Endothelial cell of umbilical vein (primary cell): ENCODE measurements around the gene DCLK1. TPM values are rescaled to one million over a fixed set of nuclear protein-coding genes. Genes with fewer than 3 reads are reported as not detected.

ENCODE experiments used
- BruUV-seq: library from RNA; stranded (reverse); fragments of 400-500 nt; replicated peaks from 2 replicates; lab custom pipeline; 2021; lab: Mats Ljungman, UMichigan
- CTCF ChIA-PET: fragments of 300-600, 350-600 bp; sonication (Branson Sonifier 250); formaldehyde crosslinking; loops from one replicate; lab custom pipeline; 2021; ENCODE audit warnings: antibody characterized with exemption, inconsistent platforms; lab: Charles Lee
- POLR2A ChIA-PET: fragments of 300-600, 350-600 bp; sonication (Branson Sonifier 250); formaldehyde crosslinking; loops from one replicate; lab custom pipeline; 2021; ENCODE audit warnings: antibody characterized with exemption, inconsistent platforms; lab: Charles Lee
- DNase-seq: peaks from one replicate; pipeline ENCODE4 v3.0.0-alpha.2; 2011; ENCODE audit warnings: low read depth, low spot score
- FAIRE-seq: peaks from 2 replicates; lab custom pipeline; 2011; peaks lifted over from hg19 to GRCh38; lab: Jason Lieb, UNC
- H2AFZ ChIP-seq: 2 replicates; pipeline ENCODE4 v1.6.0; 2012; ENCODE audit warnings: low read depth, low read length, control low read depth, inconsistent platforms
- H3K27ac ChIP-seq: 2 replicates; pipeline ENCODE4 v1.5.1; 2011; ENCODE audit warnings: low read depth, mild to moderate bottlenecking, control low read depth, low read length, moderate library complexity; ENCODE audit not compliant: insufficient read depth
- H3K27me3 ChIP-seq, 2 experiments: 2 replicates each; pipeline versions ENCODE4 v1.6.0 to v1.6.1; 2011; ENCODE audit warnings: low read length in 2 of 2, mixed read lengths in 1 of 2; ENCODE audit not compliant: control insufficient read depth in 2 of 2, insufficient read depth in 2 of 2
- H3K36me3 ChIP-seq, 2 experiments: 2 replicates in 1 of 2; 3 replicates in 1 of 2; pipeline ENCODE4 v1.5.1; 2011; ENCODE audit warnings: low read length in 2 of 2, mild to moderate bottlenecking in 1 of 2, moderate library complexity in 1 of 2; ENCODE audit not compliant: control insufficient read depth in 2 of 2, insufficient read depth in 2 of 2; ENCODE audit errors: extremely low read depth in 1 of 2
- H3K4me1 ChIP-seq: 3 replicates; pipeline ENCODE4 v1.5.1; 2011; ENCODE audit warnings: mild to moderate bottlenecking, low read length; ENCODE audit not compliant: control insufficient read depth, insufficient read depth; ENCODE audit errors: extremely low read depth
- H3K4me2 ChIP-seq: 2 replicates; pipeline ENCODE4 v1.6.1; 2011; ENCODE audit warnings: low read length, control low read depth, mixed read lengths; ENCODE audit not compliant: insufficient read depth
- H3K4me3 ChIP-seq, 3 experiments: fragments of 200-600 bp in 1 of 3; sonication (generic), shearing (Covaris generic) in 1 of 3; replicated peaks in 1 of 3; 2 replicates each; pipeline ENCODE4 v1.5.1; 2011 to 2016; ENCODE audit warnings: control low read depth in 3 of 3, low read length in 3 of 3, mild to moderate bottlenecking in 2 of 3, inconsistent platforms in 1 of 3, low read depth in 1 of 3, moderate library complexity in 1 of 3; ENCODE audit not compliant: insufficient read depth in 1 of 3
- H3K79me2 ChIP-seq: 2 replicates; pipeline ENCODE4 v1.6.0; 2012; ENCODE audit warnings: low read length, inconsistent platforms; ENCODE audit not compliant: control insufficient read depth, insufficient read depth
- H3K9ac ChIP-seq: replicated peaks from 2 replicates; pipeline ENCODE3; 2011; ENCODE audit warnings: low read length, control low read depth; ENCODE audit not compliant: insufficient read depth; ENCODE audit errors: extremely low read depth
- H3K9me1 ChIP-seq: replicated peaks from 3 replicates; pipeline ENCODE4 v1.6.0; 2011; ENCODE audit warnings: mild to moderate bottlenecking, low read length; ENCODE audit not compliant: control insufficient read depth, insufficient read depth; ENCODE audit errors: extremely low read depth
- H3K9me3 ChIP-seq: replicated peaks from 2 replicates; pipeline ENCODE4 v1.5.1; 2012; ENCODE audit warnings: low read length, inconsistent platforms; ENCODE audit not compliant: control insufficient read depth, insufficient read depth
- H4K20me1 ChIP-seq: replicated peaks from 2 replicates; pipeline ENCODE3; 2011; ENCODE audit warnings: mild to moderate bottlenecking, low read length; ENCODE audit not compliant: control insufficient read depth, insufficient read depth; ENCODE audit errors: extremely low read depth
- FOS ChIP-seq: IDR thresholded peaks from 2 replicates; pipeline ENCODE4 v1.6.1; 2011; ENCODE audit warnings: mild to moderate bottlenecking, low read length, moderate library complexity, borderline replicate concordance; ENCODE audit not compliant: insufficient read depth
- GATA2 ChIP-seq: IDR thresholded peaks from 2 replicates; pipeline ENCODE4 v1.7.0; 2011; ENCODE audit warnings: low read depth, mild to moderate bottlenecking, moderate library complexity, mixed read lengths, low read length; ENCODE audit not compliant: insufficient read length, insufficient read depth
- JUN ChIP-seq: IDR thresholded peaks from 2 replicates; pipeline ENCODE4 v1.6.1; 2011; ENCODE audit warnings: borderline replicate concordance, low read depth; ENCODE audit not compliant: insufficient read length, insufficient read depth
- MYC ChIP-seq: IDR thresholded peaks from one replicate; pipeline ENCODE4 v1.6.1; 2011; ENCODE audit warnings: mild to moderate bottlenecking, low read depth, low read length
- POLR2A ChIP-seq: IDR thresholded peaks from 2 replicates; pipeline ENCODE4 v1.6.1; 2012; ENCODE audit warnings: low read depth, mild to moderate bottlenecking, control low read depth, low read length
- POLR2AphosphoS5 ChIP-seq: IDR thresholded peaks from 2 replicates; pipeline ENCODE4 v1.6.1; 2012; ENCODE audit warnings: low read depth, mild to moderate bottlenecking, control low read depth, low read length, moderate library complexity; ENCODE audit not compliant: insufficient read depth
- dilution Hi-C: fragments of 300-500 bp; cut with MboI; formaldehyde crosslinking; loops from one replicate; pipeline ENCODE4 v1.15.0; 2019; ENCODE audit warnings: low sequenced_read_pairs; ENCODE audit not compliant: extremely low pct_ligation_motif_present
- intact Hi-C: fragments of 100-400 bp; cut with micrococcal nuclease; formaldehyde crosslinking; loops from one replicate; pipeline ENCODE4 v1.10.0; 2022
- polyA plus RNA-seq, 4 experiments: library from polyadenylated mRNA; depleted of rRNA in 3 of 4; stranded (reverse) in 3 of 4; unstranded in 1 of 4; fragments of >200 nt; gene quantifications; 2 replicates each; pipeline versions ENCODE4 v1.2.1 to v1.2.3, GENCODE V29; 2011 to 2012; ENCODE audit warnings: missing spikeins in 1 of 4
- total RNA-seq: library from RNA; stranded (reverse); gene quantifications from 2 replicates; pipeline ENCODE4 v1.2.3, GENCODE V29; 2021
- TF ChIP-seq, protein P1 (sequence below): IDR thresholded peaks from 2 replicates; pipeline ENCODE4 v1.6.1; 2011; ENCODE audit not compliant: insufficient read depth, insufficient read length
- TF ChIP-seq, protein P2 (sequence below), 2 donors: IDR thresholded peaks; 1 replicate in 1 of 2; 2 replicates in 1 of 2; pipeline ENCODE4 v1.5.1; 2011; ENCODE audit warnings: low read length in 2 of 2, mild to moderate bottlenecking in 2 of 2, moderate library complexity in 2 of 2, control low read depth in 1 of 2, inconsistent platforms in 1 of 2, low read depth in 1 of 2; ENCODE audit not compliant: insufficient read depth in 1 of 2; ENCODE audit errors: extremely low read depth in 1 of 2

Gene DCLK1
- total and polyA plus RNA-seq, 2 donors (not counting 3 experiments of a cell fraction or from before 2014, with no cell fraction given), result 0.28 to 3.9 TPM

DNA sequence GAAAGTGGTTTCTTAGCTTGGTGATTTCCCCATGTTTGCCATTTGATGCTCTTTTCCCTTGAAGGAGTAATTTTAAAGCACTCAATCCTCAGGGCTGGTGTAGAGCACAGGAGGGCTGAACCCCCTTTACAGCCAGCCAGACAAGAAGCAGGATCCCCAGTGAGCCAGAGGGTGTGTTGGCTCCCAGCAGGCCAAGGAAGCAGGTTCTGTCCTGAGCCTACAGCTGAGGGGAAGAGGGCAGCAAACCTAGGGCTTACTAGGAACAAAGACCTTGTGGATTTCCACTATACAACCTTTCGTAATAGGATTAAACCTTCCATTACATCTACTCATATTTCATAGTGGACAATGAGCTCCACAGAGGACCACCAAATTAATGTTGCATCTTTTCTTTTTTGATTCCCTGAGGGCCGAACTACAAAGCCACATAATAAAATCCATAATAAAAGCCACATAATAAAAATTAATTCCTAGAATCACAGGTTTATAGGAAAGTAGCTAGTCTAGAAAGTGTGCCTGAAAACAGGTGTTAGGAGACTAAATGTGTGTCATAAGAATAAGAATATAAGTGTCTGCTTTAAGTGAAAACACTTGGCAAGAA, 300.2 kb downstream of the DCLK1 start:
- Histone ChIP-seq H3K27ac (no peak overlapping the region), H3K4me1 (no peaks in the 10 kb centered on the region), H3K9me3 (no peaks in the 10 kb centered on the region), H3K36me3 (no peaks in the 10 kb centered on the region), H3K4me3 (no peak overlapping the region), H2AFZ (no peak overlapping the region), H3K9ac (no peak overlapping the region), H3K9me1 (no peaks in the 10 kb centered on the region), H3K4me2 (no peak overlapping the region), H3K79me2 (no peaks in the 10 kb centered on the region), H3K27me3 (no peaks in the 10 kb centered on the region), H4K20me1 (no peaks in the 10 kb centered on the region)
- ChIA-PET POLR2A (no interaction called here), CTCF (interaction anchor here (1.3 to 2.4 kb wide), 3 partner anchors 11 to 42 kb away, joined by 4 to 12 read pairs (median 9); no protein-coding TSS in a partner anchor)
- BruUV-seq, result no TSS peak
- DNase-seq, result no peak
- intact Hi-C loops, result loop anchor here (10.0 kb wide), 1 partner anchor 436 kb away; no protein-coding TSS in a partner anchor
- FAIRE-seq, result no peak
- dilution Hi-C loops, result no loop called here
- no peak for TF ChIP-seq GATA2
- no peak for TF ChIP-seq MYC
- TF ChIP-seq FOS, result no peak
- TF ChIP-seq, protein P1, sequence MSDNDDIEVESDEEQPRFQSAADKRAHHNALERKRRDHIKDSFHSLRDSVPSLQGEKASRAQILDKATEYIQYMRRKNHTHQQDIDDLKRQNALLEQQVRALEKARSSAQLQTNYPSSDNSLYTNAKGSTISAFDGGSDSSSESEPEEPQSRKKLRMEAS, result no peak
- TF ChIP-seq, protein P2, sequence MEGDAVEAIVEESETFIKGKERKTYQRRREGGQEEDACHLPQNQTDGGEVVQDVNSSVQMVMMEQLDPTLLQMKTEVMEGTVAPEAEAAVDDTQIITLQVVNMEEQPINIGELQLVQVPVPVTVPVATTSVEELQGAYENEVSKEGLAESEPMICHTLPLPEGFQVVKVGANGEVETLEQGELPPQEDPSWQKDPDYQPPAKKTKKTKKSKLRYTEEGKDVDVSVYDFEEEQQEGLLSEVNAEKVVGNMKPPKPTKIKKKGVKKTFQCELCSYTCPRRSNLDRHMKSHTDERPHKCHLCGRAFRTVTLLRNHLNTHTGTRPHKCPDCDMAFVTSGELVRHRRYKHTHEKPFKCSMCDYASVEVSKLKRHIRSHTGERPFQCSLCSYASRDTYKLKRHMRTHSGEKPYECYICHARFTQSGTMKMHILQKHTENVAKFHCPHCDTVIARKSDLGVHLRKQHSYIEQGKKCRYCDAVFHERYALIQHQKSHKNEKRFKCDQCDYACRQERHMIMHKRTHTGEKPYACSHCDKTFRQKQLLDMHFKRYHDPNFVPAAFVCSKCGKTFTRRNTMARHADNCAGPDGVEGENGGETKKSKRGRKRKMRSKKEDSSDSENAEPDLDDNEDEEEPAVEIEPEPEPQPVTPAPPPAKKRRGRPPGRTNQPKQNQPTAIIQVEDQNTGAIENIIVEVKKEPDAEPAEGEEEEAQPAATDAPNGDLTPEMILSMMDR (IDR thresholded peaks at IDR 0.05; ENCODE audit: extremely low read depth in 1 of 2, insufficient read depth in 1 of 2, low read depth in 1 of 2, low read length in 2 of 2), result no peak
- TF ChIP-seq POLR2AphosphoS5, result no peak
- TF ChIP-seq JUN, result no peak
- TF ChIP-seq POLR2A, result no peak
